Ascending aorta (tissue), 2 donors: Measurements from ENCODE around the gene SLC45A1. TPM values are rescaled to one million over a fixed set of nuclear protein-coding genes. Genes with fewer than 3 reads are reported as not detected.

Experiments
- DNase-seq, 2 donors: peaks; one replicate each; pipeline ENCODE4 v3.0.0-alpha.2; 2019; ENCODE audit warnings: low spot score in 2 of 2
- H3K27ac ChIP-seq, 2 donors: fragments of 200-600 bp; sonication (generic); one replicate each; pipeline ENCODE4 v1.5.1; 2016 to 2017; ENCODE audit warnings: mild to moderate bottlenecking in 1 of 2
- H3K27me3 ChIP-seq: fragments of 200-600 bp; sonication (generic); one replicate; pipeline ENCODE4 v1.5.1; 2017
- H3K36me3 ChIP-seq, 2 donors: fragments of 200-600 bp; sonication (generic); one replicate each; pipeline ENCODE4 v1.5.1; 2016
- H3K4me1 ChIP-seq, 2 donors: fragments of 200-600 bp; sonication (generic); one replicate each; pipeline ENCODE4 v1.5.1; 2016 to 2017; ENCODE audit warnings: mild to moderate bottlenecking in 1 of 2
- H3K4me3 ChIP-seq, 2 donors: fragments of 200-600 bp; sonication (generic); one replicate each; pipeline ENCODE4 v1.5.1; 2016 to 2017; ENCODE audit warnings: mild to moderate bottlenecking in 1 of 2
- H3K9me3 ChIP-seq, 2 donors: fragments of 200-600 bp; sonication (generic); one replicate each; pipeline ENCODE4 v1.5.1; 2016
- CTCF ChIP-seq, 3 experiments: fragments of 200-600 bp in 2 of 3; fragments of 450-650 bp in 1 of 3; sonication (generic) in 2 of 3; IDR thresholded peaks; one replicate each; pipeline ENCODE4 v1.5.1; 2016 to 2019; ENCODE audit warnings: antibody characterized with exemption in 3 of 3, mild to moderate bottlenecking in 1 of 3, moderate library complexity in 1 of 3
- intact Hi-C: fragments of 100-400 bp; cut with DNase I; formaldehyde crosslinking; loops from one replicate; pipeline ENCODE4 v1.15.1; 2023
- total RNA-seq: library from RNA; depleted of rRNA; stranded (reverse); fragments of >200 nt; gene quantifications from one replicate; pipeline ENCODE4 v1.1.0, GENCODE V29; 2016

Gene SLC45A1
- total RNA-seq, 1 donor from 2014 or later = 3.2 TPM

GRCh38 chr1:8293118-8293517 is 24.8 kb upstream of the SLC45A1 start:
- no peak for DNase-seq
- Histone ChIP-seq H3K36me3 (no peaks in the 10 kb centered on the region), H3K27ac (no peak overlapping the region), H3K4me3 (no peak overlapping the region), H3K4me1 (peaks cover 0 to 7% of the 10 kb centered on the region in 2 donors), H3K9me3 (no peaks in the 10 kb centered on the region), H3K27me3 (no peaks in the 10 kb centered on the region)
- TF ChIP-seq CTCF (IDR thresholded peaks at IDR 0.05) = no peak
- intact Hi-C loops = no loop called here

GRCh38 chr1:8293641-8294169 is 24.2 kb upstream of the SLC45A1 start:
- H3K27ac ChIP-seq = no peak overlapping the region
- intact Hi-C loops = no loop called here
- H3K4me1 ChIP-seq = peaks cover 0 to 7% of the 10 kb centered on the region in 2 donors
- no peaks in the 10 kb centered on the region for H3K36me3 ChIP-seq
- no peaks in the 10 kb centered on the region for H3K27me3 ChIP-seq
- no peak for DNase-seq
- no peak for TF ChIP-seq CTCF (IDR thresholded peaks at IDR 0.05)
- no peak overlapping the region for H3K4me3 ChIP-seq
- no peaks in the 10 kb centered on the region for H3K9me3 ChIP-seq

GRCh38 chr1:8294170-8294697 is 23.7 kb upstream of the SLC45A1 start:
- Histone ChIP-seq H3K4me3 (no peak overlapping the region), H3K27ac (no peak overlapping the region), H3K36me3 (no peaks in the 10 kb centered on the region), H3K4me1 (peaks cover 0 to 7% of the 10 kb centered on the region in 2 donors), H3K9me3 (no peaks in the 10 kb centered on the region), H3K27me3 (no peaks in the 10 kb centered on the region)
- TF ChIP-seq CTCF (IDR thresholded peaks at IDR 0.05) = no peak
- intact Hi-C loops = no loop called here
- no peak for DNase-seq

GRCh38 chr1:8297245-8297644 is 20.7 kb upstream of the SLC45A1 start:
- intact Hi-C loops = no loop called here
- Histone ChIP-seq H3K4me3 (no peak overlapping the region), H3K36me3 (no peaks in the 10 kb centered on the region), H3K27me3 (no peaks in the 10 kb centered on the region), H3K9me3 (no peaks in the 10 kb centered on the region), H3K4me1 (peaks cover 0 to 7% of the 10 kb centered on the region in 2 donors), H3K27ac (no peak overlapping the region)
- no peak for TF ChIP-seq CTCF (IDR thresholded peaks at IDR 0.05)
- no peak for DNase-seq

- Histone ChIP-seq H3K4me3 (no peak overlapping the region), H3K27ac (no peak overlapping the region), H3K9me3 (no peaks in the 10 kb centered on the region), H3K27me3 (no peaks in the 10 kb centered on the region), H3K4me1 (peaks cover 0 to 6% of the 10 kb centered on the region in 2 donors), H3K36me3 (no peaks in the 10 kb centered on the region)
- TF ChIP-seq CTCF (IDR thresholded peaks at IDR 0.05) = no peak
- no peak for DNase-seq
- intact Hi-C loops = no loop called here
Observed at GRCh38 chr1:8299963-8300362, 18.0 kb upstream of the SLC45A1 start.
